ENCODE results near the gene GLDN.
"Not testable (repeated sequence)": the region's sequence is repeated elsewhere in the genome, so short reads cannot be mapped to it uniquely, and the experiment has no call there.

The GLDN gene

DNA sequence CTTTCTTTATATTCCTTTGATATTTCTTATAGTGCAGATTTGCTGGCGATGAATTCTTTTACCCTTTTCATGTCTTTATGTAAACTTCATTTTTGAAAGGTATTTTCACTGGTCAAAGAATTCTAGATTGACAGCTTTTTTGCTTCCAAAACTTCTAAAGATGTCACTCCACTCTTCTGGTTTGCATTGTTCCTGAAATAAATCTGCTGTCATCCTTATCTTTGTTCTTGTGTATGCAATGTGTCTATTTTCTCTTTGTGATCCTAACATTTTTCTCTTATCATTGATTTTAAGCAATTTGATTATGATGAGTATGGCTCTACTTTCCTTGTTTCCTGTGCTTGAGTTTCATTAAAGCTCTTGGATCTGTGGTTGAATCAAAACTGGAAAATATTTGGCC, 103.4 kb downstream of the GLDN start:
- no peak for DNase-seq (ENCODE audit: low read depth in 2 of 2)

DNA sequence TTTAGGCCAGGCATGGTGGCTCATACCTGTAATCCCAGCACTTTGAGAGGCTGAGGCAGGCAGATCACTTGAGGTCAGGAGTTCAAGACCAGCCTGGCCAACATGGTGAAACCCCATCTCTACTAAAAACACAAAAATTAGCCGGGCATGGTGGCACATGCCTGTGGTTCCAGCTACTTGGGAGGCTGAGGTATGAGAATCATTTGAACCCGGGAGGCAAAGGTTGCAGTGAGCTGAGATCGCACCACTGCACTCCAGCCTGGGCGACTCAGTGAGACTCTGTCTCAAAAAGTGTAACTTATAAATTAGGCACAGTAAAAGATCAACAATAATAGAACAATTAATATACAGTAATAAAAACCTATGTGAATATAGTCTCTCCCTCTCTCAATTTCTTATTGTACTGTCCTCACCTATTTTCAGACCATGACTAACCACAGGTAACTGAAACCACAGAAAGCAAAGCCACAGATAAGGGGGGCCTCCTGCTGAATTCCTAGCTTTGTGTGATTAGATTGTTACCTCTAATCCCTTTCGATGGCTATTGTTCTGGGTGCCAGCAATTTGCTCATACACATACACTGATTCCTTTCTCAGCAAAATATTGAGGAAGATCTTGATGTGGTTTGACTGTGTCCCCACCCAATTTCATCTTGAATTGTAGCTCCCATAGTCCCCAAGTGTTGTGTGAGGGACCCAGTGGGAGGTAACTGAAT, 104.7 kb downstream of the GLDN start:
- DNase-seq (ENCODE audit: low read depth in 2 of 2), result not testable (repeated sequence)

DNA sequence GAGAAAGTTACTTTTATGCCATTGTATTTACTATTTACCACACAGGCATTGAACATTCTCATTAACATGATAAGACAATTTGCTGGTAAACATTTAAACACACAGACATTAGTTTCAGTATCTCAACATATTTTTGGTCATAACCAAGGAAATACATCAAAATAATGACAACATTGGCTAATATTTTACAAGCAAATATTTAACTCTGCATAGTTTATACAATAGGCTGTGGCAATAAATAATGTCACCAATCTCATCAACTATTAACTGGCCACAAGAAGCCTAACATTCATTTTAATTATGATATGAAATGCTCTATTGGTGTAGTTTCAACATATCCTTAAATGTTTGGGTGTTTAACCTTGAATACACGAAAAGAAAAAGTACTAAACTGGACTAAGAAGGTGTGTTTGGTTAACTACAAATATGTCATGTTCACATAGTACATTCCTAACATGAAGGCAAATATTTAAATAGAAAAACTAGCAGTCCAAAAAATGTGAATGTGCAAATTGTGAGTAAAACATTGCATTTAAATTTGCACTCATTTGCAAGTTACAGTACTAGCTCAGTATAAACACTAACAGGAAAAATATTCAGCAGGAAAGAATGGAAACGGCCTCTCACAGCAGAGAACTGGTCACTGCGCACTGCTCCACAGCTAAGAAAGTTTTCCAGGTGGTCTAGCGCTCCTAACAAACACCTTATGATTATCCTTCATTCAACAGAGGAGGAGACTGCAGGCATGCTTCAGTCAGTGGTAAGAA, 106.6 kb downstream of the GLDN start:
- DNase-seq (ENCODE audit: low read depth in 2 of 2), result no peak

DNA sequence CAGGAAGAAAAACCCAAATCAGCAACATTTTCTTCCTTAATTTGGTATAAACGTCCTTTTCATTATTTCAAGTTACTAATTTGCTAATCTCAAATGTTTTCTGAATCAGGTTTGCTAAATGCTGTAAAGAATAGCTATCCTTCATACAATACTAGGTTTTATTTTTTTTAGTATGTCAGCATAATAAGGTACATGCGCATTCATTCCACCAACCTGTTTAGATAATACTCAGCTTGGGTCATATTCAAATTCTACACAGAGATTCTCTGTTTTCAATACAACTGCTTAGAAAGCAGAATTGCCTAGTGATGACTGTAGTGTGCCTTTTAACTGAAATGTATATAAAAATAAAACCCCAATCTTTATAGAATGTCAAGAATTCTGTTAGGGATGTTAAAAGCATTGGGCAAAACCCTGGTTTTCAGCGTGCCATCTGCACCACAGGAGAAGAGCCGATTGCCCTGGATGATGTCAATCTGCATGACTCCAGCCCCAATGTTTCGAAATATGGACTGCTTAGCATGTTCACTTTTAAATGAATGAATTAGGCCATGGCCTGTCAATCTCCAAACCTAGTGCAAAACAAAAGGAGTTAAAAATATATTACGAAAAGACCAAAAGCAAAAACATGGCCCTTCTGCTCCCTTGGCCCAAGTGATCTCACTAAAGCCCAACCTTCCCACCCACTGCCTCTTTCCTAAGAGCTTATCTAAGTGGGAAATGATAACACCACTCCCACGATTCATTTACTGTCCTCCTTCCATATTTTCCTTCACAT, 107.4 kb downstream of the GLDN start:
- DNase-seq (ENCODE audit: low read depth in 2 of 2), result no peak

DNA sequence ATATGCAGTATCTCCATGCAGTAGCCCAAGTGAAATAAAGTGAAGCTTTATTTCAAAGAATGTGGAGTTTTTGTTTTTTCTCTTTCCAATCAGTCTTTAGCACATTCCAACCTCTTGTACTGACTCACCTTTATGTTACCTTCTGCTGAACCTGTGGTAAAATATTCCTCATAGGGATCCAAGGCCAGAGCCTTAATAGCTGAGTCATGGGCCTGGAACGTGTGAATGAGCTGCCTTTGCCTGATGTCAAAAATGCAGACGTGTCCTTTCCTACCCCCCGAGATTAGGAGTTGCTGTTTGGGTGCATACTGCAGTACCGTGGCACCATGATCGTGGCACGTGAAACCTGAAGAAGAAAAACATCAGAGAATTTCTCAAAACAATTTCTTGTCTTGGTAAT, 108.5 kb downstream of the GLDN start:
- no peak for DNase-seq (ENCODE audit: low read depth in 2 of 2)
